Putamen (tissue), 1 donor: ENCODE data around the gene CASK.

ENCODE experiments used
- DNase-seq: peaks from one replicate; pipeline ENCODE4 v3.0.0-alpha.2; 2016; ENCODE audit warnings: low spot score

The CASK gene, protein sequence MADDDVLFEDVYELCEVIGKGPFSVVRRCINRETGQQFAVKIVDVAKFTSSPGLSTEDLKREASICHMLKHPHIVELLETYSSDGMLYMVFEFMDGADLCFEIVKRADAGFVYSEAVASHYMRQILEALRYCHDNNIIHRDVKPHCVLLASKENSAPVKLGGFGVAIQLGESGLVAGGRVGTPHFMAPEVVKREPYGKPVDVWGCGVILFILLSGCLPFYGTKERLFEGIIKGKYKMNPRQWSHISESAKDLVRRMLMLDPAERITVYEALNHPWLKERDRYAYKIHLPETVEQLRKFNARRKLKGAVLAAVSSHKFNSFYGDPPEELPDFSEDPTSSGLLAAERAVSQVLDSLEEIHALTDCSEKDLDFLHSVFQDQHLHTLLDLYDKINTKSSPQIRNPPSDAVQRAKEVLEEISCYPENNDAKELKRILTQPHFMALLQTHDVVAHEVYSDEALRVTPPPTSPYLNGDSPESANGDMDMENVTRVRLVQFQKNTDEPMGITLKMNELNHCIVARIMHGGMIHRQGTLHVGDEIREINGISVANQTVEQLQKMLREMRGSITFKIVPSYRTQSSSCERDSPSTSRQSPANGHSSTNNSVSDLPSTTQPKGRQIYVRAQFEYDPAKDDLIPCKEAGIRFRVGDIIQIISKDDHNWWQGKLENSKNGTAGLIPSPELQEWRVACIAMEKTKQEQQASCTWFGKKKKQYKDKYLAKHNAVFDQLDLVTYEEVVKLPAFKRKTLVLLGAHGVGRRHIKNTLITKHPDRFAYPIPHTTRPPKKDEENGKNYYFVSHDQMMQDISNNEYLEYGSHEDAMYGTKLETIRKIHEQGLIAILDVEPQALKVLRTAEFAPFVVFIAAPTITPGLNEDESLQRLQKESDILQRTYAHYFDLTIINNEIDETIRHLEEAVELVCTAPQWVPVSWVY

DNA sequence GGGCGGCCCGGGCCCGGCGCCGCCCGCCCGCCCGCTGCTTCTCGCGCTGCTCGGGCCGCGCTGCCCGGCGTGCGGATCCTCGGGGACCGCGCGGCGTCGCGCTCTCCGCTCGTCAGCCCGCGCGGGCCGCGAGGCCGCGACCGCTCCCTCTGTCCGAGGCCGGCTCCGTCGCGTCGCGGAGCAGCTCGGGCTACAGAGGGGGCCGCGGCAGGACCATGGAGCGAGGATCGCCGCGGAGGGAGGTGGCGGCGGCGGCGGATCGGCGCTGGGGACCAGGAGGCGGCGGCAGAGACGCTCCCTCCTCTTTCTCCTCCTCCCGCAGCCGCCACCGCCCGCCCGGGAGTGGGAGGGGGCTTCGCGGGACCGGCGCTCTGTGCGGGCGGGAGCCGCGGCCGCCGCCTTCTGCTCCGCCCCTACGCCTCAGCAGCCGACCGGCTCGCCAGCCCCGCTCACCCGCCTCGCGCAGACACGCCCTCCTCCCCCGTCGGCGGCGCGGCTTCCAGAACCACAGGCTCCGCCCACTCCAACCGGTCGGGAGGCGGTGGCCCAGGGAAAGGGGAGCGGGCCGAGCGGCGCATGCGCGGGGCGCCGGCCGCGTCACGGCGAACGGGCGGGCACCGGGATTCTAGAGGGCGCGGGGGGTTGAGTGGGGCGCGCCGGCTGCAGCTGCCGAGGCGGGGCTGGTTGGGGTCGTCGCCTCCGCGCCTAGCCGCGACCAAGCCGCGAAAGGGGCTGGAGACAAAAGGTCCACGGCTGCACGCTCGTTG is at the start of gene CASK:
Gene CASK, minus strand, starts transcription at position 344 of the 767 bp plus-strand sequence. CDS start 566 bp downstream, outside the sequence.
- peak; percentile 89 for DNase-seq

GRCh38 chrX:41971346-41971745 is 48.0 kb upstream of the CASK start:
- DNase-seq = no peak

GRCh38 chrX:41970419-41970818 is 47.1 kb upstream of the CASK start:
- DNase-seq = no peak

DNA sequence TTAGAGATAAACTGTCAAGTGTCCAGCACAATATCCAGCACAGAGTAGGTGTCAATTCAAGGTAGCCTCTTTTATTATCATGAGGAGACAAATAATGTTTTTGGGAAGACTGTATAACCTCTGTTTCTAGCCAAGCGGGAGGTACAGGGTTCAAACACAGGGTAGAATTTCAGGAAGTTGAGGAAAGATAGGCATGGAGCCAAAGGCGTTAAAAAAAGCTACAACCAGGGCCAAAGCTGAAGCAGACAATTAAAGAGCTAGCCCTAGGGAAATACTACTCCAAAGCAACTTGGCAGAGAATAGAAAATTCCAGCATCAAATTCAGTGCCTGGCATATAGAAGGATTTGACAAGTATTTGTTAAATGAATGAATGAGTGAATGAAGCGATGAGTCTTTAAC is 40.0 kb upstream of the CASK start:
- no peak for DNase-seq

- DNase-seq = no peak
Measured at GRCh38 chrX:41960142-41960541, 36.8 kb upstream of the CASK start.

GRCh38 chrX:41958861-41959260 is 35.5 kb upstream of the CASK start:
- DNase-seq = no peak

GRCh38 chrX:41956027-41956426 is 32.7 kb upstream of the CASK start:
- no peak for DNase-seq

GRCh38 chrX:41952102-41952501 is 28.7 kb upstream of the CASK start:
- no peak for DNase-seq

- DNase-seq = no peak
Measured at GRCh38 chrX:41946989-41947612, 23.7 kb upstream of the CASK start.

GRCh38 chrX:41946235-41946634 is 22.9 kb upstream of the CASK start:
- no peak for DNase-seq

DNA sequence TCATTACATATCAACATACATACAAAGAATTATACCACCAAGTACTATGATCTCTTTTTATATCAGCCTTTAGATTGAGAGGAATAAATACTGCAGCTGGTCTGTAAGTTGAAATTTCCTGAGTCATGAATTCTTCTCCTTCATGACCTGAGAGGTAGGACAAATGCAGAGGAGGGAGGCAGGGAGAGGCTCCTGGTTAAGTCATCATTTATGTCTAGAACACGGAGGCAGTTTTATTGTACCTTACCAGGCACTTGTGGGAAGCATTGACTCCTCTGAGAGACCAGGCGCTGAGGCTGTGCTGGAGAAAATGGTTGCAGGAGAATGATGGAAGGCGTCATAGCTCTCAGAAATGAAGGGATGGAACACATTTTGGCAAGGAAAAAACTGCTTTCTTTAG is 12.5 kb upstream of the CASK start:
- DNase-seq = no peak

DNA sequence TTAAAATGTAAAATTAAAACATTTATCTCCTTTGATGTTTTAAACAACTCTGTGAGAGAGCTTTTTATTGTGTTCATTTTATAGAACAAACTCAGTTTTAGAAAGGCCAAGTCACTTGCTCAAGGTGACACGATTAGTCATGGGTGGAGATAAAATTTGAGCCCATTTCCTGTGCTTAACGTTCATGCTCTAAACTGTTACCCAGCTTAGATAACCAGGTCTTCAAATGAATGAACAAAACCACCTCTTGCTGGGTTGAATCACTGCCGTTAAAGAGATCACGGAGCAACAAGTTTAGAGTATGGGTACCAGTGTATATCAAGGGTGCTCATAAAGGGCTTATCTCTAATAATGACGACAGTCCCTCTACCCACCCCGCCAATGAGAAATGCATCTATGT is 10.2 kb upstream of the CASK start:
- DNase-seq = no peak

DNA sequence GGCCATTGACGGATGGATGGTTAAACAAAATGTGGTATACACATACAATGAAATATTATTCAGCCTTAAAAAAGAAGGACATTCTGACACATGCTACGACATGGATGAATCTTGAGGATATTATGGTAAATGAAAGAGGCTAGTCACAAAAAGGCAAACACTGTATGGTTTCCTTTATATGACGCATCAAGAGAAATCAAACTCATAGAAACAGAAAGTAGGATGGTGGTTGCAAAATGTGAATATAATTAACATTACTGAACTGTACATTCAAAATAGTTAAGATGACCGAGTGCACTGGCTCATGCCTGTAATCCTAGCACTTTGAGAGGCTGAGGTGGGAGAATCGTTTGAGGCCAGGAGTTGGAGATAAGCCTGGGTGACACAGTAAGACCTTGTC is 9.5 kb upstream of the CASK start:
- no peak for DNase-seq

DNA sequence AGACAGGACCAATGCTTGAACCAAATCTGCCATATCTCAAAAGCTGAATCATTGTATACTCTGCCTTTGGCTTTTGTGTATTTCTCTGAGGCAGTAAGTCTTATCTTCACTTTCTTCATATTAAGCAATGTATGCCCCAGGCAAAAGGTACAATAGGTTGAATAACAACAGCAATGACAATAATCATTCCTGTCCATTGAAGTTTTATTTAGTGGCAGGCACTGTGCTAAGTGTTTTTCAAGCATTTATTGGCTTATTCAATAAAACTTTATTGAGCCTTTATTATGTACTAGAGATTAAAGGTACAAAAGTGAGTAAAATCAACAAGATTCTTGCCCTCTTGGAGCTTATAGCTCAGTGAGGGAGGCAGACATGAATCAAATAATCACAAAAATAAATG is 8.2 kb upstream of the CASK start:
- DNase-seq = no peak

GRCh38 chrX:41923978-41924683 is 777 bp upstream of the CASK start:
- peak; percentile 35 for DNase-seq

DNA sequence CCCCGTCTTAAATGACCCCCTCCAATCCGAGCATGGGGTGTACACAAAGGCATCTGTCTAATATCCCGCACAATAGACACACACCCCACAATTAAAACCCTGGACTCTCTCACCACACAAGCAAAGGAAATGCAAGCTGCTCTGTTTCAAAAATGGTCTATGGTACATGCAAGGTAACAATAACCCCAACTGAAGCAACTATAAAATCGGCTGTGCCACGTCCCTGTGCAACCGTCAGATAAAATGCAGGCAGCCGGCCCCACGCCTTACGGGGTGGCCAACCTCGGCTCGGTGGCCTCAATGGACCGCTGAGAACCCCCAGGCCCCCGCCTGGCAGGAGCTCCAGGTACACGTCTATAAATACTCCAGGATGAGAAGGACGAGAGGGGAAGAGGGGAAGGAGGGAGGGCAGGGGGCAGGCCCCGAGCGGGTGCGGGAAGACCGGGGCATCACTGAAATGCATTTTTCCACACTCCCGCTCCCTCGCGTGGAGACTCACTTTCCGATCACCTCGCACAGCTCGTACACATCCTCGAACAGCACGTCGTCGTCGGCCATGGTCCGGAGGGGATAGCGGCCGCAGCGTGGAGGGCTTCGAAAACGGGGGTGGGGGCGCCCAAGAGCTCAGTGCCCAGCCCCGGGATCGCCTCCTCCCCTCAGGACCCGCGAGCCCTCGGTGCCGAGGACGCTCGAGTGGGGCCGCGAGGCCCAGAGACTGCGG is 763 bp downstream of the CASK start:
- peak; percentile 9 for DNase-seq

- peak; percentile 5 for DNase-seq
Measured at GRCh38 chrX:41921492-41922430, 1.6 kb downstream of the CASK start.

- DNase-seq = no peak
Measured at GRCh38 chrX:41919870-41920269, 3.5 kb downstream of the CASK start.

- no peak for DNase-seq
Measured at GRCh38 chrX:41917517-41917916, 5.8 kb downstream of the CASK start.
